Measurements from ENCODE around the gene SPARCL1.

SPARCL1 gene

GRCh38 chr4:87541521-87541920 lies 12.3 kb upstream of the SPARCL1 start:
- peak; percentile 32 for DNase-seq

DNA sequence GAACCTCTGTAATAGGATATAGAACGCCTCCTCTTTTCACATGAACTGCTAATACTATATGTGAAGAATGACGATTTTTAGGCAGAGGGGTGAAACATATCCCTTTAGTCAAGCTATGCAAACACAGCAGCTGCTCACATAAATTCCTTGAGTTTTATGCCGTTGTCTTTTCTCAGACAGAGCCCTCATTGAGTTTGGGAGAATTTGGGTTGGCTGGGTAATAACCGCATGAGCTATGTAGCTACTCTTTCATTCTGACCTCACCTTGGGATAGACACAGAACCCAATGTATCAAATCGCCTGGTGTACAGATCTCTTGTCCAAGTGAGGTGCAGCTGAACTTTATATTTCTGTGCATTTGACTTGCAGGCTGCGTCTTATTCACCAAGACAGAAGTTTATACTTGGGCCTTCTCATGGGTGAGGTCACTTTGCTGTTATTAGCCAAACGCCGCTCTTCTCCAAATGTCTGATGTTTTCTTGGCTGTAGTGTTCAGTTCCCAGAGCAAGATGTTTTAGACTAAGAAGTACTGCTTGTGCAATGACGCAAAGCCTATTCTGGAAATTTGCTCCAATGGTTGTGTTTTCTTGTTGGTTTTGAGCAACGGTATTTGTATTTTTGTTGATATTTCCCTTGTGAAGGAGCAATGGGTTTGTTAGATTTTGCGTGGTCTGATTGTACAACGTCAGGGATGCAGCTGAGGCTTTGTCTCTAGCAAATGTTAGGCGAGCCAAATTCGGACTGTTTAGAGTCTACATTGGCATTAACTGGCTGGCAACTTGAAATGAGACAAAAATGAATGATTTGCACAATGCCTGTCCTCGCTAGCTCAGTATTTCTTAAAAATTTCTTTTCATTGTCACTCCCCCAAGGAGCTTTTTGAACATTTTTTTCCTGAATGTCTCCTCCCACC lies 11.2 kb upstream of the SPARCL1 start:
- peak; percentile 89 for DNase-seq

DNA sequence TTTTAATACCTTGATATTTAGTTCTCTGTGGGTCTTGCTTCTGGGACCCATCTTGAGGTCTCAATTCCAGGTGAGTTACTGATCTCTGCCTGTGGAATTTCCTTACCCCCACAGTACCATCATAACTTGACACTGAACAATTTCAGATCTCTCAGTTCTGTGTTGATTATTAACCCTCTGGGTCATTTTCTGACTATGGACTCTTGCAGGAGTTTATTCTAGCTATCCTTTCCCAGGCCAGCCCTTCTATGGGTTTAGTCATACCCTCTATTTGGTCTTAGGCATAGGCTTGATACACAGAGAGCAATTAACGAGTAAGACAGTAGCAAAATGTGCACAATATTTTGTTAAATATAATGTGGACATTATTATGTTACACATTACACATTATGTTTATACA lies 3.7 kb upstream of the SPARCL1 start:
- no peak for DNase-seq

DNA sequence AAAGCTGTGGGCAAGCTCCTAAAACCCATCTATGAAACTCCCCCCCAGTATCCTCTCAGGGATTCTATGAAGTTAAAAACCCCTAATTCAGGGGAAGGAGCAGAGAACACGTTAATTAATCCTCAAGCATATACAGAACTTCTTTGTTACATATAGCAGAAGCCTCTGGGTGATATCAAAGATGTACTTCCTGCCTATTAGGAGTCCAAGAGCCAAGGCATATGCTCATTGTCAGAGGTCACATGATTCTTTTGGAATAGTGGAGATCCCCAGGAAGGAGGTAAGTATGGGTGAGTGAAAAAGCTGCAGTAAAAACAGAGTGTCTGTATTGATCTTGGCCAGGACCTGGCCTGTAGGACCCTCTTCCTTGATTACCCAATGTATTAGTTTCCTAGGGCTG lies 2.9 kb upstream of the SPARCL1 start:
- DNase-seq: no peak

GRCh38 chr4:87531621-87532020 lies 2.4 kb upstream of the SPARCL1 start:
- DNase-seq: no peak

- peak; percentile 65 for DNase-seq
Observed at GRCh38 chr4:87530868-87531267, 1.7 kb upstream of the SPARCL1 start.

DNA sequence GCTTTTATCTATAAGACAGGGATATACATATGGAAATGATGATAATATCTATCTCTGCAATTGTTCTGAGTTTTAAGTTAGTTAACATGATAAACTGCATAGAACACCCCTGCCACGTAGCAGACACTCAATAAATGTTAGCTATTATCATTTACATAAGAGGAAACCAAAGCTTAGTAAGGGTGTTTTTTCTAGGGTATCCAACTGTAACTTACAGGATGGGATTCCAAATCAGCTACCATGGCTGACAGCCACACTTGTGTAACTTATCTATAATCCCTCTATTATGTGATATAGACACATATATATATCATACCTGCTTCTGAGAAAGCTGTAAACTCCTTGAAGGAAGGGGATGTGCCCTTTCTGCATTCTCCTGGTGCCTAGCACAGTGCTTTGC lies 1.1 kb upstream of the SPARCL1 start:
- no peak for DNase-seq

DNA sequence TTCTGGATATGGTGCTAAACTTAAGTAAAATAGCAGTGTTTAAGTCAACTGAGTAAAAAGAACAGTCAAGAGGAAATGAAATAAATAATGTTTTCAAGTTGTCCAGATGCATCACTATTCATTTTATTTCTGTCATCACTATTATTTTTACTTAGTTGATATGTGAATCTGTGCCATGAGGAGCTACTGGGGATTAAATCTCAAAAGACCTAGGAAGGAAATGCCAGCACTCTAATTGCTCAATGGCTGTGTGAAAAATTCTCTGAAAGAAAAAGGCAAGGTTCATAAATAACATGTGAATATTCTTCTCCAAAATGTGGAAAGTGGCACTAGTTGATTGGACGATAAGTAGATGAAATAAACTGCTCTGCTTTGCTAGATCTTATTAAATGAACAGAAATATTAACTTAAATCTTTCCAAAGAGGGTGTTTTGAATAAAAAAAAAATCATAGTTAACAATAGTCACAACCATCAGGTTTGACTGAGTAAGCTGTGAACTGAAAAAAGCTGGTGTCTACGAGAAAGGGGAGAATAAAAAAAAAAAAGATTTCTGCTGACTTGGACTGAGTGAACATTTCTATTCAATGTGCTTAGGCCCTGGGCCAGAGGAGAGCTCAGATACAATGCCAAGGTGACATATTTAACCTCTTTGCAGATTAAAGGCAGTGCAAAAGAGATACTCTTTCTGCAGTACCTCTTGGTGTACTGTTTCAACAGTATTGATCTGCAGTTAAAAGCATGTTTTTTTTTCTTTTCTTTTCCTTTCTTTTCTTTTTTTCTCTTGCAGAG lies 1.6 kb downstream of the SPARCL1 start:
- DNase-seq: peak; percentile 35

DNA sequence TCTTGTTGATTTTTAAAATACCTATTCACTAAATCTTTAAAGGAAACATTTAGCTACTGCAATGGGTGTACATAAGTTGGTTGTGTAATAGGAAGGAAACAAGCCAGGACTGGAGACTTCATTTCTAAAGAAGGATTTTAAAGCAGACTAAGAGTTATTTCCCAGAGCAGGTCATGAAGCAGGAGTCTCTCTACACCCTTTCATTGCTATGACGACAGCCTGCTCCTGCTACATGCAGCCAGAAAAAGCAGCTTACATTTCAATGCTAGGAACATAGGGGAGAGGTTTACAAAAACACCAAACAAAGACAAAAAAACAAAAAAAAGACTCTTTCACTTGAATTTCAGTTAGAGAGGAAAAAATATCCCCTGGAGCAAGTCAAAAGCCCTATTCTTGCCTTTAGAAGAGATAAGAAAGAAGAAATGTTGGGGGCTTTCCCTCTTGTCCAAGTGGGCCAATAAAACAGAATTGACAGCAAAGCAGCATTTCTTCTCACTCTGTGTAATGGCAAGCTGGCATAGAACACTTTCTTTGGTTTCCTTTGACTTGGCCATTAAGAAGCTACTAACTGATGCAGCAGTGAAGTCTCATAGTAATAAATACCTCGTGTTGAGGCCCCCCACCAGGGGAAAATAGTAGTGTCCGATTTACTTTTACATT lies 3.4 kb downstream of the SPARCL1 start:
- DNase-seq: peak; percentile 40

DNA sequence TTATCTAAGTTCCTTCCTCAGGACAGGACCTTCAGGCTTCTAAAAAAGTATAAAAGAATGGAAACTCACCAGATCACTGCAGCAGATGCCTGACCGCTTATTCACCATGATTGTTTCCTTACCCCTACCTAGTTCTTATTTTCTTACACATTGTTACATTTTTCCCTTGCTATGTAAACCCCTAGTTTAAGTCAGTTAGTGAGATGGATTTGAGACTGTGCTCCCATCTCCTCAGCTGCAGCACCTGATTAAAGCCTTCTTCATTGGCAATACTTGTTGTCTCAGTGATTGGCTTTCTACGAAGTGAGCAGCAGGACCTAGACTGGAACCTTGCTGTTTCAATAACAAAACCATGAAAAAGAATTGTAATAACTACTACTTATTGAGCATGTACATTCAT lies 4.7 kb downstream of the SPARCL1 start:
- no peak for DNase-seq

- no peak for DNase-seq
Observed at GRCh38 chr4:87523307-87523706, 5.9 kb downstream of the SPARCL1 start.

DNA sequence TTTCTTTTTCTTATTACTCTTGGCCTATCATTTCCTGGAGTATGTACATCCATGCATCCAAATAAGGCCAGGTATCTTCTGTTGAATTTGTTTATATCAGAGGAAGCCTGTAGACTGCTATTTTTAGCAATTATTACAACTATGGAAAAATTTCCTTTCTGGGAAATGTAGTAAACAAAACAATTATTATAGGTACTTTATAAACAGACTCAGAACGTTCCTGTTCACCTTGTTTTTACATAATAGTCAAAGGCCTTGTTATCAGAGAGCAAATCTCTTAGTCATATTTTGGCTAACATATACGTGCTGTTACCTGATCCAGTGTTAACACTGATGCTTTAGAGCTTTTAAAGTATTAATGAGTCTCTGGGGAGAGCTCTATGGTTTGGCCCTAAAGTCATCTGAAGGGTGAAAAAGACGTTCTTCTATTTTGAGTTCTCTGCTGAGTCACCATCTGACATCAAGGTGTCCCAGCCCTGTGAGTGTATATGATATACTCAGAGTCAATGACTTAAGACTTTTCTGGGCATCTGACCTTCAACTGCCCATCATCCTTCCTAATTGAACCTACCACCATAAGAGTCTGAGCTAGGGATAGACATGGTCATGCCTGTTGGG lies 7.3 kb downstream of the SPARCL1 start:
- DNase-seq: no peak

- DNase-seq: no peak
Observed at GRCh38 chr4:87521319-87521718, 7.9 kb downstream of the SPARCL1 start.

DNA sequence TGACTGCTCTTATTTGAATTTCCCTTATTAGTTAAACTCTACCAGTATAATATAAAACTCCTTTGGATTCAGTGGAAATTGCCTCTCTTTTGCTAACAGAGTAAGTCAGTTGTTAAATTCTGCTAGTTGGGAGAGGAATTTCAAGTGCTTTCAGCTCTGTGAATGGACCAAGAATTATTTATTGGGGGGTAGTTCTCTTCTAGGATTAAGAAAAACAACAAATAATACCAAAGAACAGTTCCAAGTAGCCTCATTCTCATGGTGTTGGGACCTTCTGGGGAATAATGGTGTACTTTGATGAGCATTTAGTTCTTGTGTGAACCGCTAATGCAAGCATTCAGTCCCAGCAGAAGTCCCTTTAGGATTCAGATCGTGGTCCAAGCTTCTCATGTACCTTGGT lies 11.6 kb downstream of the SPARCL1 start:
- no peak for DNase-seq

DNA sequence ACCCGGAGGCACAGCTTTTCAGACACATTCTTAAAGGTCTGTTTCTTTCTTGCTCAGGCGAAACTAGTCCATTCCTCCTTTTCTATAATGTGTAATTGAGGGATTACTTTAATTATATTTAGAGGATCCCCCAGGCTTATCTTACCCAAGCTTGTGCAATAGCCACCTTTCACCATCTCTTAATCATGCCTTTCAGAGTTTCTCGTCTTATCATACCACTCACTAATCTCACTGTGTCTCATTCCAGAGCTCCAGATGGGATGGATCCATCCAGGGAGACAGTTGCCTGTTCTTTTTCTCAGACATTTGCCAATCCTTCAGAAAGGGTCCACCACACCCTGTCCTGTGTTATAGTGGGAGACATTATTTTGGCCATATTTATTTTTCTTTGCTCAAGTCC lies 12.5 kb downstream of the SPARCL1 start:
- no peak for DNase-seq

DNA sequence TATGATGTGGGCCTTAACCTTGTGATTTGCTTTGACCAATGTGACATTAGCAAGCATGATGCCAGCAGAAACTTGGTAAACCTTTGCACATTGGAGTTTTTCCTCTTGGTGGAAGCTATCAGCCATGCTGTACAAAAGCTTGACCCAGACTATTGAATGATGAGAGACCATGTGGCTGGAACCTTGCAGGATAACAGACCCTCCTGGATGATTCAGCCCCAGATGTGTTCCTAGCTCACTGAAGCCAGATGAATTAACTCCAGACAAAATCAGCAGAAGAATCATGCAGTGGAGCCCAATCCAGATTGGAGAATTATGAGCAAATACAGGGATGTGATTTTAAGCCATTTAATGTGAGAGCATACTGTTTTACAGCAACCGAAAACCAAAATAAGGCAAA lies 16.8 kb downstream of the SPARCL1 start:
- DNase-seq: no peak

GRCh38 chr4:87511500-87511899 lies 17.7 kb downstream of the SPARCL1 start:
- DNase-seq: no peak

DNA sequence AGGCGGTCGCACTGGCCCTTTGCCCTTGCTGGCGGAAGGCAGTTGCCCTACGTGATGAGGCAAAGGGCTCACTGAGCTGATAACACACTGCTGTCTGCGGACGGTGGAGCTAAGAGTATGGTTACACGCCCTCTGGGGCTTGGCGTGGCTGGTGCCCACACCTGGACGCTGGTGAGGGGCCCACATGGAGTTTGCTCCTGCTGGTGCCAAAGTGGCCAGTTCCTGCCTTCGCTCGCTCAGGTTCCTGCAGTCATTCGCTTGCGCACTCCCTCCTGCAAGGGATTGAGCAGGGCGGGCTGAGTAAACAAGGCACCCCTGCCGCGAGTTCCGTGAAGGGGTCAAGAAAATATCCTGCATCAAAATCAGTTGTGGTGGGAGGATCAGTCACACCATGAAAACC lies 18.4 kb downstream of the SPARCL1 start:
- DNase-seq: no peak

- DNase-seq: no peak
Observed at GRCh38 chr4:87506974-87507701, 22.0 kb downstream of the SPARCL1 start.

DNA sequence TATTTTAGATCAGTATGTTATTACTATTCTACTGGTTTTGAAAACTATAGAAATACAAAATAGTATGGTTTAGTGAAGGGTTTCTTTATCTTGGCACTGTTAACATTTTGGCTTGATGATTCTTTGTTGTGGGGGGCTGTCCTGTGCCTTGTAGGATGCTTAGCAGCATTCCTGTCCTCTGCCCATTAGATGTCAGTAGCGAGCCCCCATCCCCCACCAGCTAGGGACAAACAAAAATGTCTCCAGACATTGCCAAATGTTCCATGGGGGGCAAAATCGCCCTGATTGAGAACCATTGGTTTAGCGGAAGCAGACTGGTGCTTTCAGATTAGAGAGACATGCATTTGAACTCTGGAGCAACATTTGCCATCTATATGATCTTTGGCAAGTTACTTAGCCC lies 23.3 kb downstream of the SPARCL1 start:
- DNase-seq: no peak

DNA sequence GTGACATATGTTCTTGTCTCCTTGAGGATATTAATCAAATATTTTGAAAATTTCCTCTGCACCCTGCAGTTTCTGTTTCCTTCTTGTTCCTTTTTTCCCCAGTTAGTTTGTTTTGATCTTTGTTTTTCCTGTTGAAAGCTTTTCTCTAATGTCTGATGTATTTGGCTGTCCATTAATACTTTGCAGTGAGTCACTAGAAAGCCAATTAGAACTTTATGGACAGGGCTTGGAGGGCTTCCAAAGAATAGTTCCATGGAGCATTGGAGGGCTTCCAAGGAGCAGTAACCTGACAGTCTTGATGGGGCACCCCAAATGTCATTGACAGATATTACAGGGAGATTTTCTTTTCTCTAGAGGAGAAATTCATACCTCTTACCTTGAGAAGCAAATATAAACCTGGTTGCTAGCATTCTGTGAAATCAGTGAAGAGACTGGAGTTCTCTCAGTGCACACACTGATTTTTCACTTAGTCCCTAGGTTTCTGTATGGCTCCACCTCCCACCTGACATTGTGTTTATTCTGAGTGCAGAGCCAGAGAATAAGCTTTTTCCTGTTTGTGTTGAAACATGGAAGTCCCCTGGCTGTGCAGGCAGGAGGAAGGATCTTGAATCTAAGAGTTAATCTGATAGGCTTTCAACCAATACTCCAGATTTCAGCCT lies 26.5 kb downstream of the SPARCL1 start:
- peak; percentile 36 for DNase-seq

DNA sequence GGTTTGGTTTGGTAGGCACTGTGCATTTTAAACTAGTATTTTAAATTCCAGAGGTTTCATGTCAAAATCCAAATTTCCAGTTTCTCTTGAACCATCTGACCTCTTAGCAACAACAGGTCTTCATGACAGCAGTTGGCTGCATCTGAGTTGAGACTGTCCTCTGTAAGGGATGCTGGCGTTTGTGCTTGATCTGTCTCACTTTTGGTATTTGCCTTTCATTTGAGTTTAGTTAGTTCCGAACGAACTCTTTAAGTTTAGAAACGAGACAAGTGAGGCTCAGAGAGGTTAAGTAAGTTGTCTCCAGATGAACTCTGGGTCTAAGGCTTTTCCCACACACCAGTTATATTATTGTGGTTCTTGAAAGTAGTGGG lies 29.1 kb downstream of the SPARCL1 start:
- no peak for DNase-seq
